Measurements from ENCODE around the gene STT3A.
A peak's percentile ranks its signal among the peaks of the same experiment; 100 is the strongest.

STT3A gene

DNA sequence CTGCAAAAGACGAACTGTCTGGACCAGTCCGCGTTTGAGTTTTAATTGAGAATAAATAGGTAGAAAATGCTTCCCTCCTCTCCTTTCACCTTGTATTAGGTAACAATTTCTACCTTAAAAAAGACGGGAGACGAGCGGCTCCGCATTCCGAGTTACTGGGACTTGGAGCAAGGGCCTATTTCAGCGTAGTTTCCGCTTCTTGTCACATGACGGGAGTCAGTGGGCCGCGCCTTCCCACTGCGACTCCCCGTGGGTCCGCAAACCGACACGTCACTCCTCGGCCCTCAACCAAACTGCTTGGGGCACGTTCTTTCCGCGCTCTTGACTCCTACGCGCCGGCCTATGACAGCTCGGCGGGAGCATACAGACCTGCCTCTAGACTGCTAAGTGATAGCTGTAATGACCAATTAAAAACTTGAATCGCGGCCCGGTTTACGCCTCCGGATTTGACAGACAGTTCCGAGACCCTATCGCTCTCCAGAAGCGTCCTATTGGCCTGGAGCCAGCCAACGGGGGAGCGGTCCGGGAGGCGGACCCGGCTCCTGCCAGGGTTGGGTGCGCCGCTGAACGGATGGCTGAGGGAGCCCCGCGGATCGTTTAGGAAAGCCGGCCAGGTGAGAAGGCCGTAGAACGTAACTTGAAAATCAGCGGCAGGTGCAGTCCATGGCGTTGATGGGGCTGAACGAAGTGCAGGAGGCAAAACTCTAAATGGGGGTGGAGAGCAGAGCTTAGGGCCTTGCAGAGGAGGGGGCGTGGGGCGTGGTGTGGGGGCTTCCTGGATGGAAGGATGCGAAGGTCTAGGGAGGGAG, at the start of gene STT3A:
Gene STT3A (plus strand): TSS at position 548 of the 809 bp plus-strand sequence. CDS start 3,064 bp downstream, outside the sequence.
- in situ Hi-C loops (cut with MboI; ENCODE audit: low sequenced_read_pairs), result no loop called here
- DNase-seq (ENCODE audit: low spot score in 2 of 2), result peak; percentile 98 to 99
- Histone ChIP-seq H3K27me3 (ENCODE audit: low read depth) (no peaks in the 10 kb centered on the region), H3K4me1 (peaks cover 22% of the 10 kb centered on the region), H3K9me3 (no peaks in the 10 kb centered on the region), H3K4me3 (peak within 1 kb of the TSS; percentile 90), H3K36me3 (replicated peaks) (peaks cover 18% of the 10 kb centered on the region)

DNA sequence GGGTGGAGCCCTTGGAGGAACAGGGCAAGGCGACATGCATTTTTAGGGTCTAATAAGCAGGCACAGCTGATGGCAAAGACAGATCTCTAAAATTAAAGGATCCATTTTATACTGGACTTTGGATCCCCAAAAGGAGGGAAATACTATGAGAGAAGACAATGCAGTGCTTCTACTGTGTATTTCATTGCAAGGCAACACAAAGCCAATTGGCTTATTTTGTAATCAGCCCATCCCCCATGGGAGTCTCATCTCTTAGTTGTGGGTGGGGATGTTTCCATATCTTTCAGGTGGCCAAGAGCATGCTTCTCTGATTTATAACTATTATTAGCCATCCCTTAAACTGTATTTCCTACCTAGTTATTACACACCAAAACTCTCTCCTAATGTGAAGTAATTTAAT, 41.9 kb upstream of the STT3A start:
- Histone ChIP-seq H3K27me3 (ENCODE audit: low read depth) (no peaks in the 10 kb centered on the region), H3K9me3 (no peaks in the 10 kb centered on the region), H3K4me3 (no peak overlapping the region), H3K36me3 (replicated peaks) (no peaks in the 10 kb centered on the region), H3K4me1 (peaks cover 11% of the 10 kb centered on the region)
- in situ Hi-C loops (cut with MboI; ENCODE audit: low sequenced_read_pairs), result no loop called here
- no peak for DNase-seq (ENCODE audit: low spot score in 2 of 2)

DNA sequence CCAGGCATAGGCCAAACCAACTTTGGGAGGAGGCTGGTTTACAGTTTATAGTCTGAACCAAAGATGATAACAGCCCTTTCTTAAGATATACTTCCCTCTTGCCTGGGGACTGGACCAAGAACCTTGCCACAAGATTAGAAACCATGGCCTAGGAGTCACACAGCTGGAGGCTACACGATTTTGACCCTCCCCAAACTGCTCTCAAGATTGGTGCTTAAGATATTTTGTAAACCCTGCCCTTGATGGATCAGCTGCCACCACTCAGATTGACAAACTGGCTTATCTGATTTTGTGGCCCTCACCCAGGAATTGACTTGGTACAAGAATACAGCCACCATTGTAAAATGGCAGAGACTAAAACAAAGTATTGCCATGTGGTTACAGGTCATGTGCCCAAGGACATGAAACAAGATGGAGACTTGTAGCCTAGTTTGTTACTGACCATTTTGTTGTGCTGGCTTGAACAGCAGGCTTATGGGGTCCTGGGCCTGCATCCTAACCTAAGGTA, 40.8 kb upstream of the STT3A start:
- no peaks in the 10 kb centered on the region for H3K27me3 ChIP-seq (ENCODE audit: low read depth)
- no peak overlapping the region for H3K4me3 ChIP-seq
- peaks cover 11% of the 10 kb centered on the region for H3K4me1 ChIP-seq
- in situ Hi-C loops (cut with MboI; ENCODE audit: low sequenced_read_pairs), result no loop called here
- H3K9me3 ChIP-seq, result no peaks in the 10 kb centered on the region
- DNase-seq (ENCODE audit: low spot score in 2 of 2), result no peak
- no peaks in the 10 kb centered on the region for H3K36me3 ChIP-seq (replicated peaks)

DNA sequence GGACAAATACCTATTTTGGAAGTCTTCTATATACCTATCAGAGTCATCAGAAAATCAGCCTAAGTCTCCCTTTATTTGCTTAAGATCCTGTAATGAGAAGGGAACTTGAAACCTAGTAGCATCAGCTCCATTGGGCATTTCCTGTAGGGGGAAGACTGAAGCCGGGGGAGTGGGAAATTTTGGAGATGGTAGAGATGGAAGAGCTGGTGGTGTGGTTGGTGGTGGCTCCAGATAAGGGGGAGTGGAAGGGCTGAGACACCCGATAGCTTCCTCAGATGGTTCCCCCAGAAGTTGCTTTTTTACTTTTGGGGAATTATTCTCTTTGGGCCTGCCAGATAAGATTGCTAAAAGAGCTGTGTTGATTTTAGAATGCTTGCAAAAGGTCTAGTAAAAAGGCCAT, 39.7 kb upstream of the STT3A start:
- Histone ChIP-seq H3K4me1 (peaks cover 11% of the 10 kb centered on the region), H3K4me3 (no peak overlapping the region), H3K9me3 (no peaks in the 10 kb centered on the region), H3K27me3 (ENCODE audit: low read depth) (no peaks in the 10 kb centered on the region), H3K36me3 (replicated peaks) (no peaks in the 10 kb centered on the region)
- no peak for DNase-seq (ENCODE audit: low spot score in 2 of 2)
- in situ Hi-C loops (cut with MboI; ENCODE audit: low sequenced_read_pairs), result no loop called here

DNA sequence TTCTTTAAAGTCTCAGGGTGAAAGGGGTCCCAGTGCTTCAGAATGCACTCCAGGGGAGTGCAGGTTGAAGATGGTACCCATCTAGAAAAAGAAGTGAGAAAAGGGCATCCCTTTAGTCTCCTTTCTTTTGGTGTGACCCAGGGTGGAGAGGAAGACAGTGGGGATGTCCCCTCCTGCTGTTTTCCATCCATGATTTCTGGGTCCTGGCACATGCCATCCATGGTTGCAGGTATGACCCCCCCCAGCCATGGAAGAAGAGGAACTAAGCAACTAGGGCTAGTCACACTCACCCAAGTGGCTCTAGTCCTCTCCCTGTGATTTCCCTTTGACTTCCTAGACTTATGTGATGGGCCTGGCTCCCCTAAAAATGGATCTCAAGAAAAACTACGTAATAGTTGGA, 39.3 kb upstream of the STT3A start:
- no peaks in the 10 kb centered on the region for H3K9me3 ChIP-seq
- no peaks in the 10 kb centered on the region for H3K27me3 ChIP-seq (ENCODE audit: low read depth)
- peaks cover 11% of the 10 kb centered on the region for H3K4me1 ChIP-seq
- in situ Hi-C loops (cut with MboI; ENCODE audit: low sequenced_read_pairs), result no loop called here
- no peak overlapping the region for H3K4me3 ChIP-seq
- no peaks in the 10 kb centered on the region for H3K36me3 ChIP-seq (replicated peaks)
- no peak for DNase-seq (ENCODE audit: low spot score in 2 of 2)

DNA sequence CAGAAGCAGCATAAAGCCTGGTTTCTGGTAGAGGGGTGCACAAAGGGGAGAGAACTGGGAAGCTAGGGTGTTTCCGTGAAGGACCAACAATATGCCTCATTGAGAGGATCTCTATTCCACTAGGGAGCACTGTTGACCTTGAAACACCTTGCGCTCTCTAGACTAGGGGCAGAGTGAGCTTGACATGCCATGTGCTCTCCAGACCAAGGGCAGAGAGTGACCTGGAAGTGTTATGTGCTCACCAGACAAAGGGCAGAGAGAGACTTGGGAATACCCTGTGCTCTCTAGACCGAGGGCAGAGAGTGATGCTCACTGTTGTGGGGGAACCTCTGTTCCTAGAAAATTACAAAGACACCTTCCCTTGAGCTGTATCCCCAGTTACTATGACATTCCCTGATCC, 38.6 kb upstream of the STT3A start:
- Histone ChIP-seq H3K4me3 (no peak overlapping the region), H3K9me3 (no peaks in the 10 kb centered on the region), H3K4me1 (peaks cover 9% of the 10 kb centered on the region), H3K27me3 (ENCODE audit: low read depth) (no peaks in the 10 kb centered on the region), H3K36me3 (replicated peaks) (no peaks in the 10 kb centered on the region)
- no peak for DNase-seq (ENCODE audit: low spot score in 2 of 2)
- in situ Hi-C loops (cut with MboI; ENCODE audit: low sequenced_read_pairs), result no loop called here

DNA sequence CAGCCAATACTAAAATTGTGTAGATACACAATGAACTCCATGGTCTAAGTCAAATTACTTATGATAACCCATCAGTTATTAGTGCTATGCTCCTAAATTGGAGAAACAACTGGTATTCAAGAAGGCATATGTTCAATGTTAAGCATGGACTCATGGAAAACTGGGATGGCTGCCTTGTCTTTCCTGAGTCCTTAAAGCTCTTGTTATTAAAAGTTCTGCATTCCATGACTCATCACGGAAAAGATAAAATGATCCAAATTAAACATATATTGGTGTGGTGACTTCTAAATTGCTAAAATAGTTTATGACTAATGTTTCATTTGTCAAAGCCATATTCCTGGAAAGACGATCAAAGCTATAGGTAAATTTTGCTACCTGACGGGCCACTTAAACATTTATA, 32.8 kb upstream of the STT3A start:
- Histone ChIP-seq H3K4me1 (no peaks in the 10 kb centered on the region), H3K4me3 (no peak overlapping the region), H3K36me3 (replicated peaks) (no peaks in the 10 kb centered on the region), H3K9me3 (no peaks in the 10 kb centered on the region), H3K27me3 (ENCODE audit: low read depth) (no peaks in the 10 kb centered on the region)
- no peak for DNase-seq (ENCODE audit: low spot score in 2 of 2)
- in situ Hi-C loops (cut with MboI; ENCODE audit: low sequenced_read_pairs), result no loop called here

DNA sequence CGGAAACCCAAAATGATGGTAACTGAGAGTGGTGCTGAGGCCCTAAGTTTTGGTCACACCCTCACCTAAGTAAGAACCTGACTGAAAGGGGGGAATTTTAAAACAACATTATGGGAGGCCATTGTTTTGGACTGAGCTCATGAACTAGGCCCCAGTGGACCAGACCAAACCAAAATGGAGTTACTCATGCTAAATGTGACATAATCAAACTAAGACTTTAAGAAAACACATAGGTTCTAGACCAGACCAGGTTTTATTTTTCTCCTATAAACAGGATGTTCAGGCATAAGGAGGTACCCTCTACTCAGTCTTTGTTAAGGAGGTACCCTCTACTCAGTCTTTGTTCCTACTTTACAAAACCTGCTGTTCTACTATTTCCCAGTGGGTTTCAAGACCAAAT, 30.7 kb upstream of the STT3A start:
- no peak for DNase-seq (ENCODE audit: low spot score in 2 of 2)
- Histone ChIP-seq H3K4me3 (no peak overlapping the region), H3K4me1 (no peaks in the 10 kb centered on the region), H3K36me3 (replicated peaks) (no peaks in the 10 kb centered on the region), H3K9me3 (no peaks in the 10 kb centered on the region), H3K27me3 (ENCODE audit: low read depth) (no peaks in the 10 kb centered on the region)
- in situ Hi-C loops (cut with MboI; ENCODE audit: low sequenced_read_pairs), result no loop called here

DNA sequence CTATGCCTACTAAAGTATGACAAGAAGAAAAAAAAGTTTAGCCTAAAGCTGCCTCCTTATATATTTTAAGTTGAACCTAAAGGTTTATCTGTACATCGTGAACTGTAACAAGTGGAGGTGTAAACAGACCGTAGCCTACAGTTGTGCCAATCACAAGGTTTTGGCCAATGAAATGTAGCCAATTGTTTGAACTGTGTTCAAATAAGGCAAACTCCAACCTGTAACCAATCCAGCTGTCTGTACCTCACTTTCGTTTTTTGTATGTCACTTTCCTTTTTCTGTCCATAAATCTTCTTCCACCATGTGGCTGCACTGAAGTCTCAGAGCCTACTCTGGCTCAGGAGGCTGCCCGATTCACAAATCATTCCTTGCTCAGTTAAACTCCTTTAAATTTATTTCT, 30.2 kb upstream of the STT3A start:
- H3K4me3 ChIP-seq, result no peak overlapping the region
- no peaks in the 10 kb centered on the region for H3K36me3 ChIP-seq (replicated peaks)
- in situ Hi-C loops (cut with MboI; ENCODE audit: low sequenced_read_pairs), result no loop called here
- no peaks in the 10 kb centered on the region for H3K4me1 ChIP-seq
- H3K9me3 ChIP-seq, result no peaks in the 10 kb centered on the region
- H3K27me3 ChIP-seq (ENCODE audit: low read depth), result no peaks in the 10 kb centered on the region
- no peak for DNase-seq (ENCODE audit: low spot score in 2 of 2)

DNA sequence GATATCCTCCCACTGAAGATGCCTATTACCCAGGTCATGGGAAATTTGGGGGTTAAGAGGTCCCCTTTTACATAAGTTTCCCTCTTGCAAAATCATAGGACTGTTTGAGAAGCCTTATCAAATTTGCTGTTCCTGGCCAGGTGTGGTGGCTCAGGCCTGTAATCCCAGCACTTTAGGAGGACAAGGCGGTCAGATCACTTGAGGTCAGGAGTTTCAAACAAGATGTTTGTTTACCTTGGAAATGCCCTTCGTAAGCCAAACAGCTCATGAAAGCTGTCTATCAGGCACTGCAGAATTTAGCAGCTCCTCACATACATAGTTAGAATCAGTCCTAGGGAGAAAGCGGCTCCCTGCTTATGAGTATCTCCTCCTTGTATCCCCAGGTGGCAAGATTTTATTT, 28.3 kb upstream of the STT3A start:
- no peaks in the 10 kb centered on the region for H3K27me3 ChIP-seq (ENCODE audit: low read depth)
- no peak for DNase-seq (ENCODE audit: low spot score in 2 of 2)
- H3K9me3 ChIP-seq, result no peaks in the 10 kb centered on the region
- no peak overlapping the region for H3K4me3 ChIP-seq
- in situ Hi-C loops (cut with MboI; ENCODE audit: low sequenced_read_pairs), result no loop called here
- peaks cover under 1% of the 10 kb centered on the region; the same call in 1 of the 2 replicates for H3K36me3 ChIP-seq (replicated peaks)
- peaks cover 4% of the 10 kb centered on the region; the same call in 1 of the 2 replicates for H3K4me1 ChIP-seq

DNA sequence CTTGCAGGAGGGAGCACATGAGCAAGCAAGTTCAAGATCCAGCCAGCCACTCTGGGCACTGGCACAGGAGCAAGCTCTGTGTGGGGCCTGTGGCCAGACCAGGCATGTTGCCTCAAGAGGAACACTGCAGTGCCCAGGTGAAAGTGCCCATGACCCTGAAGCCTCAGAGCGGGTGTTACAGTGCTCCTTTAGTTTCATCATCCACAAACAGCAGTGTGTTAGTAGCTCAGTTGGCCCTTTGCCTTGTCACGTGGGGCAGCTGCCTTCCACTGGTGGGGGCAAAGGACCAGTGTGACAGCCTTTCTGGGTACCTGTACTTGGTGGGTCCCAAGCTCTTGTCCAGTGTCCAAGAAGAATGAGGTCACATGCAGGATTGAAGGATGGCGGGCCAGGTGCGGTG, 26.4 kb upstream of the STT3A start:
- DNase-seq (ENCODE audit: low spot score in 2 of 2), result no peak
- H3K4me1 ChIP-seq, result peaks cover 12% of the 10 kb centered on the region
- no peaks in the 10 kb centered on the region for H3K27me3 ChIP-seq (ENCODE audit: low read depth)
- in situ Hi-C loops (cut with MboI; ENCODE audit: low sequenced_read_pairs), result no loop called here
- H3K4me3 ChIP-seq, result no peak overlapping the region
- H3K9me3 ChIP-seq, result no peaks in the 10 kb centered on the region
- peaks cover 5% of the 10 kb centered on the region for H3K36me3 ChIP-seq (replicated peaks)

DNA sequence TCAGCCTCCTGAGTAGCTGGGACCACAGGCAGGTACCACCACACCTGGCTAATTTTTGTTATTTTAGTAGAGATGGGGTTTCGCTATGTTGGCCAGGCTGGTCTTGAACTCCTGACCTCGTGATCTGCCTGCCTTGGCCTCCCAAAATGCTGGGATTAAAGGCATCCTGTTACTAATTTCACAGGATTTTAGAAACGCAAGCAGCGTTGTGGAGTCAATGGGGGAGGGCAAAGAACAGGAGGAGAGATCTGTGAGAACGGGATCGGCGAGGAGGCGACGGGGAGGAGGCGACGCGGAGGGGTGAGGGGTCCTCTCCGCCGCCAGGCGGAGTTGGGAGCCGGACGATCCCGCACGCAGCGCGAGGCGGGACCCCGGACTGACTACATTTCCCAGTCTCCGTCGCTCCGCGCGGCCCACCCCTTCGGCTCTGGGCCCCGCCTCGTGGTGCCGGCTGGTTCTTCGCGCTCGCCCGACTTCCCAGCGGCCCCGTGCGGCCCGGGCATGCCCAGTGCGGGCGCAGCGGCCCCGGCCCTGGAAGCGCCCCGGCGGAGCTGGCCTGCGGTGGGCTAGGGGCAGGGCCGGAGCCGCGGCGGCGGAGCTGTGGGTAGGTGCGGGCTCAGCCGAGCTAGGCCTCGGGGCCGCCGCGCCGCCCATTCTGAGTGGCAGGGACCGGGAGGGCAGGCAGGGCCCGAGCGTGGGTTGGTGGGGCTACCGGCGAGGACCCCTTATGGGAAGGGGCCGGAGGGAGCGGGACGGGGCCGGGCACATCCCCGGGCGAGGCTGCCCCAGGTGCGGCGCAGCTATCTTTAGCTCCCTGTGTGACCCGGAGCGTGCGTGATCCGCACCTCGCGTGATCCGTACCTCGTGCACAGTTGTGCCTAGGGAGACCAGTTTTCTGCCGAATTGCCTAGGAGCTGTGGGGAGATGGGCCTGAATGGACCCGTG, 23.4 kb upstream of the STT3A start, which contains the start of gene EI24:
Gene EI24 (plus strand): TSS at position 508 of the 945 bp plus-strand sequence. CDS start 3,051 bp downstream, outside the sequence.
- Histone ChIP-seq H3K27me3 (ENCODE audit: low read depth) (no peaks in the 10 kb centered on the region), H3K4me3 (peak within 1 kb of the TSS; percentile 87), H3K4me1 (peaks cover 12% of the 10 kb centered on the region), H3K36me3 (replicated peaks) (peaks cover 20% of the 10 kb centered on the region), H3K9me3 (no peaks in the 10 kb centered on the region)
- in situ Hi-C loops (cut with MboI; ENCODE audit: low sequenced_read_pairs), result no loop called here
- peak; percentile 92 to 96 for DNase-seq (ENCODE audit: low spot score in 2 of 2)

DNA sequence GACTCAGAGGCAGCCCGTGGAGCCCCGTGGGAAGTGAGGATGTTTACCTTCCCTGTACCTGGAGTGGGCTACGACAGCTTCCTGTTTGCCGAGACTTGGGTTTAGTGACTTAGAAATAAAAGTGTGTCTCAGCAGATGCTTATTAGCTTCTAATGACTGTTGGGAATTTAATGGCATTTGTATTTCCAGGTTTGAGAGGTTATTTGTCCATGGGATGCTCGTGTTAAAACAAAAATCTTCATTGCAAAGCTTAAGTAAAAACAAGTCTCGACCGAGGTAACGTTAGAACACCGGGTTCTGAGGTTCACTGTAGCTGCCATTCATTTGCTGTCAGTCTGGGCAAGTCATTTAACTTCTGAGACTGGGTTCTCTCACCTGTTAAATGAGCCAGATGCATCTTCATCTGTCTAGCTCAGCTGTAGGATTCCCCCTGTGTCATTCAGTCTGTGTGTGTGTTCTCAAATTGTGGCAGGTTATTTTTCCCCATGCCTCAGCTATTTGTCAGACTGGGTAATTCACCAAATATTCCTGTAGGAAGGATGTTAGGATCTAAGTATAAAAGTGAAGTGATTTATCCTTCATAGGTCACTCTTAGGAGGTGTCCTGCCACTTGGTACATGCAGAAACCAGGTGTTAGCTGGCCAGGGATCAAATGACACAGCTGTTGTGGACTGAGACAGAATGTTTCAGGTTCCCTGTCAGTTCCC, 22.6 kb upstream of the STT3A start:
- in situ Hi-C loops (cut with MboI; ENCODE audit: low sequenced_read_pairs), result no loop called here
- Histone ChIP-seq H3K4me1 (peaks cover 12% of the 10 kb centered on the region), H3K36me3 (replicated peaks) (peaks cover 28% of the 10 kb centered on the region), H3K27me3 (ENCODE audit: low read depth) (no peaks in the 10 kb centered on the region), H3K4me3 (peak overlapping the region; percentile 87), H3K9me3 (no peaks in the 10 kb centered on the region)
- DNase-seq (ENCODE audit: low spot score in 2 of 2), result no peak

Data from HAP-1 (cell line).